ENCODE data around the gene HDAC9.

GRCh38 chr7:18548534-18548933 lies 53.0 kb downstream of the HDAC9 start:
- TF ChIP-seq CTCF (IDR thresholded peaks at IDR 0.05; ENCODE audit: insufficient read depth, low read length, poor library complexity, severe bottlenecking): no peak
- no peak for TF ChIP-seq EZH2phosphoT487 (conservative IDR thresholded peaks at IDR 0.05; ENCODE audit: low read length)
